ENCODE results near the gene PSORS1C2.

Gene PSORS1C2

DNA sequence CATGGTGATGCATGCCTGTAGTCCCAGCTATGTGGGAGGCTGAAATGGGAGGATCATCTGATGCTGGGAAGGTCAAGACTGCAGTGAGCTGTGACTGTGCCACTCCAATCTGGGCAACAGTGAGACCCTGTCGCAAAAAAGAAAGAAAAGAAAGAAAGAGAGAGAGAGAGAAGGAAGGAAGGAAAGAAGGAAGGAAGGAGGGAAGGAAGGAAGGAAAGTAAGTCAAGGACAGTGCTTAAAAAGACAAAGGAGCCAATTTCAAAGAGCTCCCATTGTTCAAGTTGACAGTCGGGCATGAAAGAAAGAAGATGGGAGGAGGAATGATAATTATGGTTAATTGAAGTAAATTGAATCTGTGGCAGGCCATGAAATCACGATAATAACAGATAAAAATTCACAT is 42.7 kb downstream of the PSORS1C2 start:
- no peaks in the 10 kb centered on the region for H3K36me3 ChIP-seq (ENCODE audit: control insufficient read depth, insufficient read depth, low read length)
- DNase-seq (ENCODE audit: low read depth, low spot score) = no peak
- H3K27ac ChIP-seq (ENCODE audit: low read length) = no peak overlapping the region
- H3K4me1 ChIP-seq (ENCODE audit: control insufficient read depth, insufficient read depth, low read length) = peaks cover 2% of the 10 kb centered on the region; the same call in 1 of the 2 replicates
- 100% methylated on average over 1 of the region's 3 CpGs for WGBS (ENCODE audit: insufficient coverage, insufficient read length)
- no peak overlapping the region for H3K4me3 ChIP-seq (ENCODE audit: low read length)
- H3K27me3 ChIP-seq (ENCODE audit: control insufficient read depth, insufficient read depth, low read length) = no peaks in the 10 kb centered on the region
- H3K9me3 ChIP-seq (ENCODE audit: control insufficient read depth, insufficient read depth, low read length) = no peaks in the 10 kb centered on the region

DNA sequence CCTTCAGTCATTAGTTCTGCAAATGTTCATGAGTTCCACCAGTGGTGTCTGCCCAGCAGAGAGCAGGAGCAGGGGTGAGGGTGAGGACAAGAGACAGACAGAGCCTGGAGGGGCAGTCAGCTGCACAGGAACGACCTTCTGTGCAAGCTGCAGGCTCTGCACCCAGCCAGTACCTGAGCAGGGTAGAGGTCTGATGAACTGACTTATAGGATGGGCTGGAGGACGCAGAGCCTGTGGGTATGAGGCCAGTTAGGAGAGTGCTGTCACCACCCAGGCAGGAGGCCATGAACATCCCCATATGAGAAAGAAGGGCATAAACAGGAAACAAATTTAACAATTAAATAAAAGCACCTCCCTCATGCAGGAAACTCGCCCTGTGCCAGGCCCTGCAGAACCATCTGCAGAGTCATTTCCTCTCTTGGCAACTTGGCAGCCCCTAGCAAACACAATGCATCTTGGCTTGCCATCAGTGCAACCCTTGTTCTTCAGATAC is 44.4 kb downstream of the PSORS1C2 start:
- Histone ChIP-seq H3K9me3 (ENCODE audit: control insufficient read depth, insufficient read depth, low read length) (no peaks in the 10 kb centered on the region), H3K4me3 (ENCODE audit: low read length) (no peak overlapping the region), H3K36me3 (ENCODE audit: control insufficient read depth, insufficient read depth, low read length) (no peaks in the 10 kb centered on the region), H3K27ac (ENCODE audit: low read length) (no peak overlapping the region), H3K4me1 (ENCODE audit: control insufficient read depth, insufficient read depth, low read length) (peaks cover 2% of the 10 kb centered on the region; the same call in 1 of the 2 replicates), H3K27me3 (ENCODE audit: control insufficient read depth, insufficient read depth, low read length) (no peaks in the 10 kb centered on the region)
- DNase-seq (ENCODE audit: low read depth, low spot score) = no peak
- no CpG with 5 or more reads among the region's 3 CpGs for WGBS (ENCODE audit: insufficient coverage, insufficient read length)

DNA sequence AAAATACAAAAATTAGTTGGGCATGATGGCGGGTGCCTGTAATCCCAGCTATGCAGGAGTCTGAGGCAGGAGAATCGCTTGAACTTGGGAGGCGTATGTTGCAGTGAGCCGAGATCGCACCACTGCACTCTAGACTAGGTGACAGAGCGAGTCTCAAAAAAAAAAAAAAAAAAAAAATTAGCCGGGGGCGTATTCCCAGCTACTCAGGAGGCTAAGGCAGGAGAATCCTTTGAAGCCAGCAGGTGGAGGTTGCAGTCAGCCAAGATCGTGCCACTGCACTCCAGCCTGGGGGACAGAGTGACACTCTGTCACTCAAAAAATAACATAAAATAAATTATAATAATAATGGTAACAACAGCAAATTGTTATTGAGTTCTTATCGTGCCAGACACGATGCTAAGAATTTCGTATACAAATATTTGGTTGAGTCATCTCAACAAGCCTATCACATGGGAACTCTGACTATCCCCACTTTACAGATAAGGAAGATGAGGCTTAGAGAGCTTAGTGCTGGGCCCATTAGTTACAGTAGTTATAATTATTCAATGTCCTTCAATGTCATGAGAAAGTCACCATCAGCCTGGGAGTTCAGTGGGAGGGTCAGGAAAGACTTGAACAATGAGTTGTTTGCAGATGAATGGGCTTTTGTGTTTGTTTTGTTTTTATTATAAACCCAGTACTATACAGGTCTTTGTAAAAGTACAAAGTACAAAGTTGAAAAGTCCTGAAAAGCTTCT is 45.9 kb downstream of the PSORS1C2 start:
- Histone ChIP-seq H3K9me3 (ENCODE audit: control insufficient read depth, insufficient read depth, low read length) (no peaks in the 10 kb centered on the region), H3K4me1 (ENCODE audit: control insufficient read depth, insufficient read depth, low read length) (peaks cover 2% of the 10 kb centered on the region; the same call in 1 of the 2 replicates), H3K27ac (ENCODE audit: low read length) (no peak overlapping the region), H3K4me3 (ENCODE audit: low read length) (no peak overlapping the region), H3K36me3 (ENCODE audit: control insufficient read depth, insufficient read depth, low read length) (no peaks in the 10 kb centered on the region), H3K27me3 (ENCODE audit: control insufficient read depth, insufficient read depth, low read length) (no peaks in the 10 kb centered on the region)
- WGBS (ENCODE audit: insufficient coverage, insufficient read length) = no CpG with 5 or more reads among the region's 12 CpGs
- DNase-seq (ENCODE audit: low read depth, low spot score) = no peak

DNA sequence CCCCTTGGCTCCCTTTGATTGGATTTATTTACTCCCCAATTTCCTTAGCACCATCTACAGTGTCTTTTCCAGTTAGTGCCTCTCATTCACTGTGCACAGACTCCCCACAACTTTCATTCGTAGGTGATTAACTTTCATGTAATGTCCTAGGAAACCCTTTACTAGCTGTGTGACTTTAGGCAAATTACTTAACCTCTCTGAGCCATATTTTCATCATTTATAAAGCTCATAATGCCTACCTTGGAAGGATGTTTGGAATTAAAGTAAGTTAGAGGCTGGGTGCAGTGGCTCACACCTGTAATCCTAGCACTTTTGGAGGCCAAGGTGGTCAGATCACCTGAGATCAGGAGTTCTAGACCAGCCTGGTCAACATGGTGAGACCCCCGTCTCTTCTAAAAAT is 46.6 kb downstream of the PSORS1C2 start:
- peaks cover 2% of the 10 kb centered on the region; the same call in 1 of the 2 replicates for H3K4me1 ChIP-seq (ENCODE audit: control insufficient read depth, insufficient read depth, low read length)
- H3K4me3 ChIP-seq (ENCODE audit: low read length) = no peak overlapping the region
- no peaks in the 10 kb centered on the region for H3K27me3 ChIP-seq (ENCODE audit: control insufficient read depth, insufficient read depth, low read length)
- no peaks in the 10 kb centered on the region for H3K9me3 ChIP-seq (ENCODE audit: control insufficient read depth, insufficient read depth, low read length)
- DNase-seq (ENCODE audit: low read depth, low spot score) = no peak
- no peak overlapping the region for H3K27ac ChIP-seq (ENCODE audit: low read length)
- no peaks in the 10 kb centered on the region for H3K36me3 ChIP-seq (ENCODE audit: control insufficient read depth, insufficient read depth, low read length)
- no CpG with 5 or more reads among the region's 2 CpGs for WGBS (ENCODE audit: insufficient coverage, insufficient read length)

DNA sequence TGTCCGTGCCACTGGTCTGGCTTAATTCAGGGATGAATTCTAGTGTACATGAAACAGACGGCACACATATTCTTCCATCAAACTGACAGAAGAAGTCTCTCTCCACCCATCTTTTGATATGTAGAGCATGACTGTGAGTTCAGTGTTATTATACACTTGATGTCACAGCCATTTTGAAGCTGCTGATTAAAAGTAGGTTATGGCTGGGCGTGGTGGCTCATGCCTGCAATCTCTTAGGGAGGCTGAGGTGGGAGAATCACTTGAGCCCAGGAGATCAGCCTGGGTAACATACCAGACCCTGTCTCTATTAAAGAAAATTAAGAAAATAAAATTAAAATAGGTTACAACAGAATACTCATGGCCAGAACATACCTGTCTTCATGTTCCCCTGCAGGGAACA is 47.2 kb downstream of the PSORS1C2 start:
- H3K27me3 ChIP-seq (ENCODE audit: control insufficient read depth, insufficient read depth, low read length) = no peaks in the 10 kb centered on the region
- no CpG with 5 or more reads among the region's 3 CpGs for WGBS (ENCODE audit: insufficient coverage, insufficient read length)

DNA sequence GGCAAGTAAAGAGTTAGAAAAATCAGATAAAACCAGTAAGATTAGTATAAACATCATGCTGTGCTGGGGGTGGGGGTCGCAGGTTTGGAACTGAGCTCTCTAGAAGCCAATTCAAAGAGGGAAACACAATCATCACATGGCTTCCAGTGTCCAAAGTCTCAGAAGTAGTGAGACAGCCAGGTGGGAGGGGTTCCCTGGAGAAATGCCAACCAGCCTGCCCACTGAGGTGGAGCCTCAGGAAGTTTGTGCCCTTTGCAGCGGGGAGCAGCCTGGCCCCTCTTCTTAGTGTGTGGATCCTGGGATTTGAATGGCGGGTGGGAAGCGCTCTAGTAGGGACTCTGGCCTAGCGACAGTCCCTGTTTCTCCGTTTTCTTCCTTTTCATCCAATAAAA is 47.9 kb downstream of the PSORS1C2 start:
- no CpG with 5 or more reads among the region's 6 CpGs for WGBS (ENCODE audit: insufficient coverage, insufficient read length)
- H3K4me1 ChIP-seq (ENCODE audit: control insufficient read depth, insufficient read depth, low read length) = peaks cover 2% of the 10 kb centered on the region; the same call in 1 of the 2 replicates

More for the DNA sequence above, 47.2 kb downstream of the PSORS1C2 start:
- Histone ChIP-seq H3K36me3 (ENCODE audit: control insufficient read depth, insufficient read depth, low read length) (no peaks in the 10 kb centered on the region), H3K27ac (ENCODE audit: low read length) (no peak overlapping the region), H3K4me3 (ENCODE audit: low read length) (no peak overlapping the region), H3K9me3 (ENCODE audit: control insufficient read depth, insufficient read depth, low read length) (no peaks in the 10 kb centered on the region), H3K4me1 (ENCODE audit: control insufficient read depth, insufficient read depth, low read length) (peaks cover 2% of the 10 kb centered on the region; the same call in 1 of the 2 replicates)
- no peak for DNase-seq (ENCODE audit: low read depth, low spot score)

DNA sequence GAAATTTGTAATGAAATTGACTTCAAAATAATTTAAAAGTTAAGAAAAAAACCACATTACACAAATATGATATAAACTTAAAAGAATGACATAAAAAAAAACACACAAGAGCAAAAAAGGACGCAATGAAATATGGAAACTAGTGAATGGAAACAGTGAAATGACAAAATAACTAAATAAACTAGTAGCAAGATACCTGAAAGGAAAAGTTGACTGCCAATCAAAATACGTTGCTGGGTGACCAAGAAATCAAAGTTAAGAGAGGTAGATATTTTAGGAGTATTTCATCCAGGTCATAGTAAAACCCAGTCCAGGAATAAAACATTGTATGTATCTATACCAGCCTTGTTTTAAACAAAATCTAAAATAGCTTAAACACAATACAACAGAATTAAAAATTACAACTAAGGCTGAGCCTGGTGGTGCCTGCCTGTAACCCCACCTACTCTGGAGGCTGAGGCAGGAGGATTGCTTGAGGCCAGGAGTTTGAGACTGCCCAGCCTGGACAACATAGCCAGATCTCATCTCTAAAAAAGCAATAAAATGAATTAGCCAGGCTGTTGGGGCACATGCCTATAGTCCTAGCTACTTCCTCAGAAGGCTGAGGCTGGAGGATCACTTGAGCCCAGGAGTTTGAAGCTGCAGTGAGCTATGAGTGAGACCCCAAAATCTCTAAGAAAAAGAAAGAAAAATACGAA is 48.4 kb downstream of the PSORS1C2 start:
- Histone ChIP-seq H3K27me3 (ENCODE audit: control insufficient read depth, insufficient read depth, low read length) (no peaks in the 10 kb centered on the region), H3K4me3 (ENCODE audit: low read length) (no peak overlapping the region), H3K4me1 (ENCODE audit: control insufficient read depth, insufficient read depth, low read length) (peaks cover 2% of the 10 kb centered on the region; the same call in 1 of the 2 replicates), H3K9me3 (ENCODE audit: control insufficient read depth, insufficient read depth, low read length) (no peaks in the 10 kb centered on the region), H3K36me3 (ENCODE audit: control insufficient read depth, insufficient read depth, low read length) (no peaks in the 10 kb centered on the region), H3K27ac (ENCODE audit: low read length) (no peak overlapping the region)
- no CpG with 5 or more reads among the region's 3 CpGs for WGBS (ENCODE audit: insufficient coverage, insufficient read length)
- no peak for DNase-seq (ENCODE audit: low read depth, low spot score)

More for the DNA sequence above, 47.9 kb downstream of the PSORS1C2 start:
- DNase-seq (ENCODE audit: low read depth, low spot score) = no peak
- Histone ChIP-seq H3K27me3 (ENCODE audit: control insufficient read depth, insufficient read depth, low read length) (no peaks in the 10 kb centered on the region), H3K9me3 (ENCODE audit: control insufficient read depth, insufficient read depth, low read length) (no peaks in the 10 kb centered on the region), H3K36me3 (ENCODE audit: control insufficient read depth, insufficient read depth, low read length) (no peaks in the 10 kb centered on the region), H3K4me3 (ENCODE audit: low read length) (no peak overlapping the region), H3K27ac (ENCODE audit: low read length) (no peak overlapping the region)

Data from iPS DF 6.9 (cell line).